Epithelial cell of esophagus (primary cell): ENCODE results near the gene CDON.

Experiments used
- DNase-seq: peaks from one replicate; pipeline ENCODE4 v3.0.0; 2010; ENCODE audit warnings: low read depth
- H3K4me3 ChIP-seq: 2 replicates; pipeline ENCODE4 v1.5.1; 2011; ENCODE audit warnings: mild to moderate bottlenecking, low read length, control low read depth
- CTCF ChIP-seq: IDR thresholded peaks from 2 replicates; pipeline ENCODE4 v1.5.1; 2011; ENCODE audit warnings: low read depth, mild to moderate bottlenecking, low read length, control low read depth, inconsistent platforms; ENCODE audit not compliant: insufficient read depth; ENCODE audit errors: missing control alignments

CDON gene

GRCh38 chr11:126048197-126048596 is 14.5 kb downstream of the CDON start:
- no peak for TF ChIP-seq CTCF
- no peak for DNase-seq
- no peak overlapping the region for H3K4me3 ChIP-seq

DNA sequence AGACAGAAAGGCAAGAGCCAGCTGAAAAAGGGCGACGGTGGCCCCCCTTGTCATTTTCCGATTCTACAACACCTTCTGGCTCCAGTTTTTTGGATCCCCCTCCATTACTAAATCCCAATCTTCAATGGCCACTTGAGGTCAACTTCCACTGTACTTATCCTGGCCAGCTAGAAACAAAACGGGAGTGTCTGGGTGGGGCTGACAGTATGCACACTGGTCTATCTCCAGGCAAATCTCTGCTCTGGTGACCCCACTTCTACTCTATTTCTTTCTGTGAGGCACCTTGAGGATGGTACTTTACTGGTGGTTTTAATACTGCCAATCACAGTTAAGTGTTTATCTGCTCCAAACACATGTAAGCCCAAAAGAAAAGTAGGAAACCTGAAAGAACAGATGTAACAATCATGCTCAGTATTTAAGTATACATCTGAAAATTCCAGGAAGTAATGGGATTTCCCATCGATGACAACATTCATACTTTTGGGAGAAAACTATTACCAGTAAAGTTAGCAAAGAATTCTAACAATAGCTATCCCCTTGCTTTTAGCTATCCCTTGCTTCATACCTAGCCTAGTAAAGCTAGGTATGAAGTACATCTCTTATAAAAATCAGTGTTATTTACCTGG is 16.0 kb downstream of the CDON start:
- TF ChIP-seq CTCF = no peak
- DNase-seq = no peak
- H3K4me3 ChIP-seq = no peak overlapping the region

DNA sequence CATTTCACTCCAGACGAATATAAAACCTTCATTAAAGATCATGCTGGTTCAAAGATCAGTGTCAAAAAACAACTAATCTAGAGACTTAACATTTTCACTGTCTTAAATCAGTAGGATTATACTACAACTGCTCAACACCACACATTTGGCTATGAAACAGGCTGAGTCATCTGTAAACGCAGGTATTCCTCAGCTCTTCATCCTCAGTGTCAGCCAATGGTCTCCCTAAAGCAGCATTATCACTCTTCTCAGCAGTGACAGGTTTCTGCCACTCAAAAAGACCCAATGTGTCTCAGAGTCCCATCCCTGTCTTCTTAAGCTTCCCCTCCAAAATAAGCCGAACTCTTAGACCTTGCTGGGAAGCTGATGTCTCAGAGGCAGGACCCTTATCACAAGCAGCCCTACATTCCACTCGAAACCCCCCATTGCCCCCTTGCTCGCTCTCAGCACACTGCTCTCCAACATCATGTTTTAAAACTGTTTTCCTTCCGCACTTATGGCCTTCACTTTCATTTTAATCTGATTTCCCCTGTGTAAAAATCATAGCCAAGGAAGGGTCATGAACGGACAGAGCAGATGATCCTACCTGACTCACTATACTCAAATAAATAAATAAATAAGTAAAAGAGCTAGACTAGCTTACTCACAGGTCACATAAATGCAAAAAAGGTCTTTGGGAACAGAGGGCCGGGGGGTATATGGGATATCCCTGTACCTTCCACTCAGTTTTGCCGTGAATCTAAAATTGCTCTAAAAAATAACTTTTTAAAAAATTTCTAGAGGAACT is 23.0 kb downstream of the CDON start:
- H3K4me3 ChIP-seq = no peak overlapping the region
- TF ChIP-seq CTCF = no peak
- peak; percentile 14 for DNase-seq

DNA sequence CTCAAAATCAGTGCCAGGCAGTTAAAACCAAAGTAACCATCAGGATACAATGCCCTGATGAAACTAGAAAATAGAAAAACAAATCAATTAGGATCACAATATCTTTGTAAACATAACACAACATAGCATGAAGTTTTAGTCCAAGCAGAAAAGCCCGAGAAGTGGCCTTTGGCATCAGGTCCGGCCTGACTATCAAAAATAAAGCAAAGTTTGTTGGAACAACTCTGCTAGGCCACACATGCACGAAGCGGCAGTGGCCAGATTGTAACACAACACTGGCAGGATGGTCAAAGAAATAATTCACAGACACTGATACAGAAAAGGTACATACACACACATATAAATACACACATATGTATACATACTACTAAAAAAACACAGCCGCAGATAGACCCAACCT is 26.9 kb downstream of the CDON start:
- no peak overlapping the region for H3K4me3 ChIP-seq
- no peak for TF ChIP-seq CTCF
- no peak for DNase-seq

DNA sequence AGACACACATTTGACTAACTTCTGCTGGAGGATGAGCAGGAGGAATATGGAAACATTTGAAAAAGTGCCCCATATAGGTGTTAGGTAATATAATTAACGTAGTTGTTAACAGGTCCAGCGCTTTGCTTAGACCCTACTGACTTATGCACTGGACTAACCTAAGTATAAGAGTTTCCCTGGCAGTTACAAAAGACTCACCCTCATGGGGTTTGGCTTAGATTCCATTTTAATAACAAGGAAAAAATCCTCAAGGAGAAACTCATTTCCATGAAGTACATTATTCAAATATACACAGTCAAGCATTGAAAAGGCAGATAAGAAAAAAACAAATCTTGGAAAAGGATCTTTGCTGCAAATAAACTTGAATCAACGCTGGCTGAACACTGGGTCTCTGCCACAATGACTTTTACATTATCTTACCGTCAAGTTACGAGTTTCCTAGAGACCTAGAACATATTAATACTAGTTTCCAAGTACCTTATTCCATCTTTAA is 27.7 kb downstream of the CDON start:
- TF ChIP-seq CTCF = no peak
- DNase-seq = no peak
- H3K4me3 ChIP-seq = no peak overlapping the region

DNA sequence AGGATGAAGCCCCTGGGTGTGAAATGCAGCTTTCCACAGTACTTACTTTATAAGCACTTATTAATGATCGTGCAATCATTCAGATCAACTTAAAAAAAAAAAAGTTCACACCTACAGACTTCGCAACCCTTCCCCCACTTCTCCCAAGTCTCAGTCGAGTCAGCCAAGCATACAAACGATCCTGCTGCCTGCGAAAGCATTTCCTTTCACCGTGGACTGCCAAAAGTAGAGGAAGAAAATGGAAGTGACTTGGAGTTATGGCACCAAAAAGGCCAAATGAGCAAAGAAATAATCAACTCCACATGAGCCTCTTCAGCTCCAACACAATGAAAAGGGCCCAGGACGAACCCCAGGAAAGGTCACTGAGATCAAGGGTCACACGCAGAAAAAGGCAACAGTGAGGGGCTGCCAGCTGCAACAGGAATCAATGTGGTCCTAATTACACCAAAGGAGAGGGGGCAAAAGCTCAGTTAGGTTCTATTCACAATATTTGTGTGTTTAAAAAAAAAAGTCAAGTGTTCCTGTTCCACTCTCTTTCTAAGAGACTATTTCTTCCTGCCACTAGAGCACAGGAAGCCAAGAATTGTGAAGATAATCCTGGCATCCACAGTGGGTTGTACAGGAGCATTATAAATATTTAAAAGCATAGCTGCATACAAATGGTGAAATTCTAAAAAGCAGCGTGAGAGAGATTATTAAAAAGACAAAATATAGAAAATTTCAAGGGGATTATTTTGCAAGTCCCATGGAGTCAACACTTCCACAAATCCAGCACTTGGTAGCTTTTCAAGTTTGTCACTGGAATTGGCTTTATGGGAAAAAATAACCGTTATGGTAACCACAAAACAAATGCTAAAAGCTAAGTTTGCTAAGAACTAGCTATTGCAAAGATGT is 28.4 kb downstream of the CDON start:
- no peak for DNase-seq
- no peak for TF ChIP-seq CTCF
- no peak overlapping the region for H3K4me3 ChIP-seq
